GM23248 (cell line): ENCODE results near the gene NR2F2.

Source experiments
- EZH2 ChIP-seq: fragments of 200-600 bp; sonication (generic); IDR thresholded peaks from 2 replicates; pipeline ENCODE4 v1.6.1; 2018; ENCODE audit warnings: antibody characterized with exemption, mild to moderate bottlenecking; ENCODE audit not compliant: insufficient read depth, poor library complexity, severe bottlenecking
- EZH2phosphoT487 ChIP-seq: fragments of 200-600 bp; sonication (generic); IDR thresholded peaks from 2 replicates; pipeline ENCODE4 v1.6.1; 2018; ENCODE audit warnings: antibody characterized with exemption, moderate library complexity, mild to moderate bottlenecking, low read depth; ENCODE audit not compliant: insufficient read depth

DNA sequence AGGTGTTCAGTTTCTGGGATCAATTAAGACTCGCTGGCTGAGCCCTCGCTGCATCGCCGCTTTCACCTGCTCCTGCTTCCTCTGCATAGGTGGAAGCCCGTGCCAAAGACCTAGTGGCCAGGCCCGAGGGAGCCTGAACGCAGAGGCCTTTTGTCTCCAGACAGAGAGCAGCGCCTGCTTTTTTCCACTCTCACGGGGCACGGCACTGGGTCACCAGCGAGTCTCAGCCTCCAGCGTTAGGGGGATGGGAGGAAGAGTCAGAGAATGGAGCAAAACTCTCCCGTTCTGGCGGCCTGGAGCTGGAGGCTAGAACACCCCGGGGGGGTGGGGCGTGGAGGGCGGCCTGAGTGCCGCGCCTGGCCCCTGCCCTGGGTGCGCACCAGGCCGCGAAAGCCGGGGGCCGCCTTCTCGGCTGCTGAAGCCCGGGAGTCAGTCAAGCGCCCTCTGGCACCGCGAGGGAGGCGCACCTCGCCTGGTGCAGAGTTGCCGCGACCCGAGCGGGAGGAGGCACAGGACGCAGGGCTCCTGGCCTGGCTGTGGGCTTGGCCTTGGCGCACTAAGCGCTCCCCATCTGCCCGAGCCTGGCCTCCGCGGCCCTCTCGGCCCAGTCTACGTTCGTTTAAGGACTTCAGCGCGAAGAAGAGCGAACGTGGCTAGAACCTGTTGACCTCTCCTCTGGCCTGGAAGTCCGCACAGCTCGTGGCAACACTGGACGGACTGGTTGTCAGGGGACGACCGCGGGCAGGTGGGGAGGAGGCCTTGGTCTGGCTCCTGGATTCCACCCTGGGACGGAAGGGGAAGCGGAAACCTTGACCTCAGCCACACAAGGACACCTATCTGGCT is 21.5 kb downstream of the NR2F2 start:
- no peak for TF ChIP-seq EZH2phosphoT487
- no peak for TF ChIP-seq EZH2
